HCT116 (cell line): ENCODE measurements around the gene OTOG. TPM values are rescaled to one million over a fixed set of nuclear protein-coding genes. Genes with fewer than 3 reads are reported as not detected.

Source experiments
- ATAC-seq: fragments of 200-7000 bp; cut with Tn5 transposase; 2 replicates; pipeline ENCODE4 v1.9.1; 2020; ENCODE audit warnings: mild to moderate bottlenecking, moderate library complexity
- BruUV-seq: library from RNA; stranded (reverse); fragments of 400-500 nt; replicated peaks from 2 replicates; lab custom pipeline; 2021; lab: Mats Ljungman, UMichigan
- CTCF ChIA-PET: fragments of 300-600 bp; sonication (Branson Sonifier 250); formaldehyde crosslinking; loops from one replicate; lab custom pipeline; 2021; ENCODE audit warnings: antibody characterized with exemption; lab: Charles Lee
- POLR2A ChIA-PET: fragments of 300-600, 350-600 bp; sonication (Branson Sonifier 250); formaldehyde crosslinking; loops from one replicate; lab custom pipeline; 2021; ENCODE audit warnings: antibody characterized with exemption; lab: Charles Lee
- RAD21 ChIA-PET, 2 experiments: fragments of 300-600 bp; sonication (Branson Sonifier 250); formaldehyde crosslinking; loops; one replicate each; lab custom pipeline; 2023; ENCODE audit warnings: low total read pairs in 2 of 2; ENCODE audit not compliant: uncharacterized antibody in 2 of 2, unreplicated experiment in 2 of 2, low non-redundant PET in 1 of 2; lab: Charles Lee
- DNase-seq: peaks from one replicate; pipeline ENCODE4 v3.0.0-alpha.2; 2010; ENCODE audit warnings: low read depth, low spot score
- H2AFZ ChIP-seq: fragments of 200-600 bp; shearing (Covaris generic), sonication (generic); 2 replicates; pipeline ENCODE4 v1.6.1; 2017; ENCODE audit warnings: low read depth, mixed run types, mixed read lengths, antibody characterized with exemption, low read length; ENCODE audit not compliant: poor library complexity, severe bottlenecking
- H3K27ac ChIP-seq: 2 replicates; pipeline ENCODE4 v1.5.1; 2012; ENCODE audit warnings: low read depth, low read length
- H3K27me3 ChIP-seq: fragments of 200-600 bp; sonication (generic); 2 replicates; pipeline ENCODE4 v1.6.1; 2016; ENCODE audit warnings: mixed run types, low read length, mixed read lengths; ENCODE audit not compliant: insufficient read depth
- H3K36me3 ChIP-seq, 2 experiments: fragments of 200-500 bp in 1 of 2; fragments of 200-600 bp in 1 of 2; sonication (Bioruptor generic) in 1 of 2; sonication (generic) in 1 of 2; 2 replicates each; pipeline versions ENCODE4 v1.5.1 to v1.6.1; 2014 to 2016; ENCODE audit warnings: low read length in 2 of 2, inconsistent platforms in 1 of 2, mixed read lengths in 1 of 2, mixed run types in 1 of 2; ENCODE audit not compliant: insufficient read depth in 2 of 2, control insufficient read depth in 1 of 2
- H3K4me1 ChIP-seq, 2 experiments: fragments of 200-600 bp in 1 of 2; sonication (generic) in 1 of 2; 2 replicates each; pipeline versions ENCODE4 v1.5.1 to v1.6.1; 2012 to 2017; ENCODE audit warnings: low read length in 2 of 2, inconsistent platforms in 1 of 2, mild to moderate bottlenecking in 1 of 2, mixed read lengths in 1 of 2, mixed run types in 1 of 2, moderate library complexity in 1 of 2; ENCODE audit not compliant: insufficient read depth in 2 of 2, control insufficient read depth in 1 of 2
- H3K4me2 ChIP-seq: fragments of 200-600 bp; sonication (generic); 2 replicates; pipeline ENCODE4 v1.6.1; 2017; ENCODE audit warnings: mixed run types, low read length, mixed read lengths
- H3K4me3 ChIP-seq, 2 experiments: fragments of 200-600 bp in 1 of 2; sonication (generic) in 1 of 2; replicated peaks in 1 of 2; 2 replicates each; pipeline ENCODE4 v1.5.1; 2011 to 2016; ENCODE audit warnings: low read length in 2 of 2, control low read depth in 1 of 2, low read depth in 1 of 2, mild to moderate bottlenecking in 1 of 2, mixed read lengths in 1 of 2, mixed run types in 1 of 2
- H3K79me2 ChIP-seq: fragments of 200-600 bp; sonication (generic); 2 replicates; pipeline ENCODE4 v1.6.1; 2017; ENCODE audit warnings: mild to moderate bottlenecking, mixed run types, low read length, moderate library complexity, mixed read lengths; ENCODE audit not compliant: insufficient read depth
- H3K9ac ChIP-seq: fragments of 200-600 bp; sonication (generic); 2 replicates; pipeline ENCODE4 v1.6.1; 2016; ENCODE audit warnings: low read length, mixed read lengths
- H3K9me2 ChIP-seq: fragments of 200-600 bp; sonication (generic), shearing (Covaris generic); 2 replicates; pipeline ENCODE4 v1.6.1; 2017; ENCODE audit warnings: mixed run types, mild to moderate bottlenecking, moderate library complexity; ENCODE audit not compliant: insufficient read depth
- H3K9me3 ChIP-seq, 2 experiments: fragments of 200-500 bp in 1 of 2; fragments of 200-600 bp in 1 of 2; sonication (Bioruptor generic) in 1 of 2; sonication (generic) in 1 of 2; 2 replicates each; pipeline ENCODE4 v1.6.1; 2014 to 2017; ENCODE audit warnings: low read length in 2 of 2, mixed read lengths in 2 of 2, inconsistent platforms in 1 of 2, low read depth in 1 of 2, mild to moderate bottlenecking in 1 of 2, mixed run types in 1 of 2, moderate library complexity in 1 of 2; ENCODE audit not compliant: control insufficient read depth in 1 of 2, insufficient read depth in 1 of 2
- H4K20me1 ChIP-seq: fragments of 200-600 bp; sonication (generic), shearing (Covaris generic); 2 replicates; pipeline ENCODE4 v1.6.1; 2017; ENCODE audit warnings: mixed run types, mild to moderate bottlenecking, moderate library complexity; ENCODE audit not compliant: insufficient read depth
- EGR1 ChIP-seq: IDR thresholded peaks from 2 replicates; pipeline ENCODE4 v1.6.1; 2012; ENCODE audit warnings: low read depth
- FOSL1 ChIP-seq: IDR thresholded peaks from 2 replicates; pipeline ENCODE4 v1.6.1; 2012; ENCODE audit warnings: low read depth
- JUND ChIP-seq: IDR thresholded peaks from 2 replicates; pipeline ENCODE4 v1.6.1; 2012
- RAD21 ChIP-seq: IDR thresholded peaks from 2 replicates; pipeline ENCODE4 v1.6.1; 2012; ENCODE audit warnings: low read depth, mild to moderate bottlenecking
- SP1 ChIP-seq: IDR thresholded peaks from 2 replicates; pipeline ENCODE4 v1.6.1; 2012; ENCODE audit warnings: low read depth
- intact Hi-C: fragments of 100-400 bp; cut with micrococcal nuclease; formaldehyde crosslinking; loops from 2 replicates; pipeline ENCODE4 v1.10.0; 2022
- total RNA-seq: library from RNA; stranded (reverse); gene quantifications from one replicate; pipeline ENCODE4 v1.2.1, GENCODE V29; 2021; ENCODE audit not compliant: unreplicated experiment

OTOG gene
- total RNA-seq, 1 experiment from 2014 or later = 0.07 TPM

DNA sequence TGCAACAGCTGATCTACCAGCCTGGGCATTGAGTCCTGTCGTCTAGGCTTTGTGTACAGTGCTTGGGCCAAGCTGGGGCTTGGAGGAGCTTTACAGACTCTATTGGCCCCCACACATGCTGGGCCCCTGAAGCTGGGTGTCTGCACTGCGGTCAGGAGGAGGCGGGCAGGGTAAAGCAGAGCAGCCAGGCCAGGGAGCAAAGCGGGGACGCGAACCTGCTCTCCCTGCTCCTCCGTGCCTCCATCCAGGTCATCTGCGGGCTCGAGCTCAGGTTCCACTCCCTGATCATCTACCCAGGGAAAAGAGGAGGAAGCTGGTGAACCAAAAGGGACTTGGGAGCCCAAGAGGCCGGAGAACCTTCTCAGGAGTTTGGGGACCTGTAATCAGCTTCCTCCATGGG is 29.9 kb upstream of the OTOG start:
- ATAC-seq = no peak
- no peak overlapping the region for H2AFZ ChIP-seq
- no peak for TF ChIP-seq EGR1
- TF ChIP-seq, all 23 proteins: peak for 0
- H4K20me1 ChIP-seq = no peaks in the 10 kb centered on the region
- no peak overlapping the region for H3K27ac ChIP-seq
- no peak overlapping the region for H3K9ac ChIP-seq
- no peak overlapping the region for H3K4me3 ChIP-seq
- no peaks in the 10 kb centered on the region for H3K79me2 ChIP-seq
- ChIA-PET POLR2A (no interaction called here), RAD21 (no interaction called here), CTCF (interaction anchor here (2.2 kb wide), 1 partner anchor 11 kb away, joined by 6 read pairs; no protein-coding TSS in a partner anchor)
- no peaks in the 10 kb centered on the region for H3K27me3 ChIP-seq
- H3K36me3 ChIP-seq = no peaks in the 10 kb centered on the region
- intact Hi-C loops = no loop called here
- H3K4me2 ChIP-seq = no peak overlapping the region
- BruUV-seq = no TSS peak
- H3K9me2 ChIP-seq = no peaks in the 10 kb centered on the region
- H3K4me1 ChIP-seq = no peaks in the 10 kb centered on the region
- no peaks in the 10 kb centered on the region for H3K9me3 ChIP-seq
- DNase-seq = no peak

DNA sequence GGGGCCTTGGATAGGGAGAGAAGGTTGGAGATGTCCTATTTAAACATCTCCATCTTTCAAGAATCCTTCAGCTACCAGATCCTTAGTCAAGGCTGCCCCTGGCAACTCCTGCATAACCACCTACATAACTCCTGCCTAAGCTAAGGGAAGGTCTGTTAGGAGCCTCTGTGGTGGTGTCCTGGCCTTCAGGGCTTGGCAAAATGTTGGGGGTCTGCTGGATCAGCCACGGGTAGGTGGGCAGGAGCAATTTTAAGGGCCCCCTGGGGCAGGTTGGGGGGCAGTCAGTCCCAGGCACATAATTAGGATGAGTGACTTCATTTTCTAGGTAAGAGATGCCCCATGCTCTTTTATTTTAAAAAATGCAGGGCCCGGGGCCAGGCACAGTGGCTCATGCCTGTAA is 28.7 kb upstream of the OTOG start:
- ATAC-seq = no peak
- Histone ChIP-seq H3K27me3 (no peaks in the 10 kb centered on the region), H2AFZ (no peak overlapping the region), H3K9ac (no peak overlapping the region), H3K9me3 (no peaks in the 10 kb centered on the region), H3K4me3 (no peak overlapping the region), H3K79me2 (no peaks in the 10 kb centered on the region), H3K4me1 (no peaks in the 10 kb centered on the region), H4K20me1 (no peaks in the 10 kb centered on the region), H3K36me3 (0 out of 4 replicates have a peak, but pooled peaks cover 0 to 3% of the 10 kb centered on the region in 2 experiments), H3K27ac (no peak overlapping the region), H3K9me2 (no peaks in the 10 kb centered on the region), H3K4me2 (no peak overlapping the region)
- POLR2A ChIA-PET = no interaction called here
- RAD21 ChIA-PET = no interaction called here
- intact Hi-C loops = no loop called here
- CTCF ChIA-PET = interaction anchor here (2.3 kb wide), 2 partner anchors 10 to 12 kb away, joined by 6 to 14 read pairs; no protein-coding TSS in a partner anchor
- BruUV-seq = no TSS peak
- DNase-seq = no peak
- TF ChIP-seq JUND (no peak), SP1 (no peak), RAD21 (no peak), FOSL1 (no peak)
